Neuronal stem cell (in vitro differentiated cells): ENCODE measurements around the gene NADK2.
A peak's percentile ranks its signal among the peaks of the same experiment; 100 is the strongest.

Experiments
- DNase-seq: peaks from one replicate; pipeline ENCODE4 v3.0.0-alpha.2; 2013; ENCODE audit warnings: low spot score
- H2AFZ ChIP-seq: one replicate; pipeline ENCODE4 v1.6.1; 2013; ENCODE audit warnings: mild to moderate bottlenecking, low read length, inconsistent platforms
- H2AK5ac ChIP-seq: 2 replicates; pipeline ENCODE4 v1.6.1; 2013; ENCODE audit warnings: low read depth, mild to moderate bottlenecking, inconsistent platforms, low read length, moderate library complexity, mixed read lengths
- H2BK120ac ChIP-seq: 2 replicates; pipeline ENCODE4 v1.6.1; 2013; ENCODE audit warnings: low read depth, mild to moderate bottlenecking, inconsistent platforms, low read length, moderate library complexity, mixed read lengths
- H2BK12ac ChIP-seq: one replicate; pipeline ENCODE4 v1.6.1; 2013; ENCODE audit warnings: low read length, inconsistent platforms
- H2BK15ac ChIP-seq: 2 replicates; pipeline ENCODE4 v1.6.1; 2013; ENCODE audit warnings: mild to moderate bottlenecking, low read length, inconsistent platforms, mixed read lengths
- H2BK5ac ChIP-seq: one replicate; pipeline ENCODE4 v1.6.1; 2013; ENCODE audit warnings: inconsistent platforms, mild to moderate bottlenecking, low read length, moderate library complexity
- H3K14ac ChIP-seq: one replicate; pipeline ENCODE4 v1.6.1; 2013; ENCODE audit warnings: low read length, inconsistent platforms
- H3K18ac ChIP-seq: 2 replicates; pipeline ENCODE4 v1.6.1; 2013; ENCODE audit warnings: low read length, inconsistent platforms
- H3K23ac ChIP-seq: 2 replicates; pipeline ENCODE4 v1.6.1; 2013; ENCODE audit warnings: low read depth, mild to moderate bottlenecking, mixed read lengths, low read length, inconsistent platforms; ENCODE audit not compliant: poor library complexity
- H3K27ac ChIP-seq: replicated peaks from 3 replicates; pipeline ENCODE4 v1.5.1; 2013; ENCODE audit warnings: low read length, inconsistent platforms
- H3K27me3 ChIP-seq, 3 experiments: 2 replicates each; pipeline ENCODE4 v1.6.1; 2013; ENCODE audit warnings: low read length in 3 of 3, mild to moderate bottlenecking in 2 of 3, inconsistent platforms in 1 of 3, low read depth in 1 of 3, mixed read lengths in 1 of 3, moderate library complexity in 1 of 3; ENCODE audit not compliant: control insufficient read depth in 3 of 3, insufficient read depth in 3 of 3
- H3K36me3 ChIP-seq, 2 donors: replicated peaks in 1 of 2; 2 replicates each; pipeline ENCODE4 v1.6.1; 2013; ENCODE audit warnings: low read length in 2 of 2; ENCODE audit not compliant: control insufficient read depth in 2 of 2, insufficient read depth in 2 of 2
- H3K4ac ChIP-seq: 2 replicates; pipeline ENCODE4 v1.6.1; 2013; ENCODE audit warnings: inconsistent platforms, mild to moderate bottlenecking, low read length, moderate library complexity
- H3K4me1 ChIP-seq, 2 donors: 1 replicate in 1 of 2; 2 replicates in 1 of 2; pipeline ENCODE4 v1.6.1; 2013; ENCODE audit warnings: low read length in 2 of 2, low read depth in 1 of 2; ENCODE audit not compliant: control insufficient read depth in 2 of 2, insufficient read depth in 1 of 2
- H3K4me2 ChIP-seq: one replicate; pipeline ENCODE4 v1.6.1; 2013; ENCODE audit warnings: mild to moderate bottlenecking, low read length, inconsistent platforms; ENCODE audit not compliant: insufficient read depth, poor library complexity, severe bottlenecking
- H3K4me3 ChIP-seq, 2 donors: 2 replicates each; pipeline ENCODE4 v1.5.1; 2013; ENCODE audit warnings: low read length in 2 of 2, mild to moderate bottlenecking in 2 of 2, inconsistent platforms in 1 of 2, moderate library complexity in 1 of 2
- H3K79me1 ChIP-seq: one replicate; pipeline ENCODE4 v1.6.1; 2013; ENCODE audit warnings: low read depth, mild to moderate bottlenecking, inconsistent platforms, low read length, moderate library complexity
- H3K9ac ChIP-seq: one replicate; pipeline ENCODE4 v1.6.1; 2013; ENCODE audit warnings: mild to moderate bottlenecking, low read depth, low read length, inconsistent platforms; ENCODE audit not compliant: poor library complexity
- H3K9me3 ChIP-seq, 2 donors: replicated peaks in 1 of 2; 2 replicates each; pipeline versions ENCODE3 to v1.6.1; 2013; ENCODE audit warnings: low read length in 2 of 2, mild to moderate bottlenecking in 2 of 2, inconsistent platforms in 1 of 2, low read depth in 1 of 2, mixed read lengths in 1 of 2, moderate library complexity in 1 of 2; ENCODE audit not compliant: control insufficient read depth in 2 of 2, insufficient read depth in 1 of 2
- H4K8ac ChIP-seq: one replicate; pipeline ENCODE4 v1.6.1; 2013; ENCODE audit warnings: low read depth, mild to moderate bottlenecking, inconsistent platforms, low read length, moderate library complexity
- H4K91ac ChIP-seq: one replicate; pipeline ENCODE4 v1.6.1; 2013; ENCODE audit warnings: low read length, low read depth, mild to moderate bottlenecking, inconsistent platforms; ENCODE audit not compliant: poor library complexity
- WGBS, 2 donors: extraction: QIAGEN DNeasy Blood & Tissue Kit; methylation state at CpG; one replicate each; pipeline ENCODE4 v1.1.7; 2013; ENCODE audit warnings: missing lambda C conversion rate in 2 of 2, mixed read lengths in 1 of 2; ENCODE audit not compliant: insufficient read length in 2 of 2, insufficient replicate concordance in 1 of 2; ENCODE audit errors: extremely low coverage in 2 of 2; 5-methylcytosine and 5-hydroxymethylcytosine counted together

NADK2 gene

DNA sequence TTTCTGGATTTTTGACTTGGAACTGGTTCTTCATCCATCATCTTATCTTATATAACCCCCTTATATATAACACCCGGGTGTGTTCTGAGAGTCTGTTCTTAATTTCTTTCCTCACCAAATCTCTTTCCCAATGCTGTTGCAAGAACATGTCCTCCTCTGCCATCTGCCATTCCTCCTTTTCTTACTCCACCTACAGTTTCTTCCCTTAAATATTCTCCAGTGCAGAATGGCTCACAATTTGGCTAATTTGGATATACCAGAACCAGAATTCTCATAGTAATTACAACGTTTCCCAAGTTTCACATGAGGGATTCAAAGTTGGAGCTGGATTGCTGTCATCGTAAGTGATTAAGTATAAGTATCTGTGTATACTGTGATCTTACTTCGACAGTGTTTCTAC, 61.8 kb downstream of the NADK2 start:
- no peaks in the 10 kb centered on the region for H3K79me1 ChIP-seq
- H4K91ac ChIP-seq, result no peak overlapping the region
- no peaks in the 10 kb centered on the region for H3K9me3 ChIP-seq
- H3K27me3 ChIP-seq, result no peaks in the 10 kb centered on the region
- no peak overlapping the region for H2BK15ac ChIP-seq
- no peak overlapping the region for H3K23ac ChIP-seq
- H3K4me2 ChIP-seq, result no peak overlapping the region
- no peak overlapping the region for H2BK12ac ChIP-seq
- peaks cover 0 to 4% of the 10 kb centered on the region in 2 donors for H3K4me1 ChIP-seq
- no peak overlapping the region for H3K4ac ChIP-seq
- no peak overlapping the region for H3K9ac ChIP-seq
- H2AFZ ChIP-seq, result no peak overlapping the region
- DNase-seq, result no peak
- no peak overlapping the region for H2AK5ac ChIP-seq
- no CpG with 5 or more reads among the region's 4 CpGs for WGBS, 2 donors
- H3K27ac ChIP-seq, result no peak overlapping the region
- no peak overlapping the region for H2BK120ac ChIP-seq
- peaks cover 6 to 91% of the 10 kb centered on the region in 2 donors for H3K36me3 ChIP-seq
- no peak overlapping the region for H3K18ac ChIP-seq
- no peak overlapping the region for H3K4me3 ChIP-seq
- H4K8ac ChIP-seq, result no peak overlapping the region
- no peak overlapping the region for H3K14ac ChIP-seq
- H2BK5ac ChIP-seq, result no peak overlapping the region

DNA sequence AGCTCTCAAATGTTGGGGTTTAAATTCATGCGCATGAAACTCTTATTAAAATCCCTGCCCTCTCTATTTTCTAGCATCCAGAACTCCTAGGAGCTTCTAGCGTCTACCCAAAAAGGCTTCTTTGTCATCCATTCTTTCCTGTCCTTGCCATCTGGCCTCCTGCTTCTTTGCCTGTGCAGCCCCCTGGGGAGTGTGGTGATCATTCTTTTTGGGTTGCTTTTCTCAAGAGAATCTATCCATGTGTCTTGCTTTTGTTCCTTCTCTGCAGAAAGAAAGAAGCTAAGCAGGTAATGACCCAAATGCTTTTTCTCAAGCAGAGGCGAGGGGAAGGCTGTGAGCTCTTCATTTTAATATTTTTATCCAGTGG, 63.2 kb downstream of the NADK2 start:
- Histone ChIP-seq H2BK5ac (no peak overlapping the region), H2AK5ac (no peak overlapping the region), H4K8ac (no peak overlapping the region), H3K9ac (no peak overlapping the region), H2BK12ac (no peak overlapping the region), H4K91ac (no peak overlapping the region), H3K4ac (no peak overlapping the region), H3K4me3 (no peak overlapping the region), H3K23ac (no peak overlapping the region), H2BK120ac (no peak overlapping the region), H2AFZ (no peak overlapping the region), H3K27ac (peak overlapping the region; percentile 49), H3K27me3 (no peaks in the 10 kb centered on the region), H2BK15ac (no peak overlapping the region), H3K4me1 (peaks cover 0 to 4% of the 10 kb centered on the region in 2 donors), H3K4me2 (no peak overlapping the region), H3K18ac (no peak overlapping the region), H3K36me3 (peaks cover 10 to 99% of the 10 kb centered on the region in 2 donors), H3K9me3 (no peaks in the 10 kb centered on the region), H3K79me1 (no peaks in the 10 kb centered on the region), H3K14ac (no peak overlapping the region)
- no CpG with 5 or more reads among the region's 3 CpGs for WGBS, 2 donors
- peak; percentile 26 for DNase-seq

GRCh38 chr5:36177715-36178523, 63.8 kb downstream of the NADK2 start:
- Histone ChIP-seq H3K27ac (peak overlapping the region; percentile 49), H3K4ac (no peak overlapping the region), H3K18ac (no peak overlapping the region), H2BK5ac (no peak overlapping the region), H2AK5ac (no peak overlapping the region), H3K4me3 (no peak overlapping the region), H3K27me3 (no peaks in the 10 kb centered on the region), H4K91ac (no peak overlapping the region), H3K23ac (no peak overlapping the region), H4K8ac (no peak overlapping the region), H2BK15ac (no peak overlapping the region), H3K36me3 (peaks cover 12 to 100% of the 10 kb centered on the region in 2 donors), H2BK12ac (no peak overlapping the region), H3K79me1 (no peaks in the 10 kb centered on the region), H3K14ac (no peak overlapping the region), H3K9ac (no peak overlapping the region), H3K9me3 (no peaks in the 10 kb centered on the region), H3K4me1 (peaks cover 0 to 4% of the 10 kb centered on the region in 2 donors), H2BK120ac (no peak overlapping the region), H2AFZ (no peak overlapping the region), H3K4me2 (no peak overlapping the region)
- no CpG with 5 or more reads among the region's 2 CpGs for WGBS, 2 donors
- DNase-seq, result peak; percentile 9

DNA sequence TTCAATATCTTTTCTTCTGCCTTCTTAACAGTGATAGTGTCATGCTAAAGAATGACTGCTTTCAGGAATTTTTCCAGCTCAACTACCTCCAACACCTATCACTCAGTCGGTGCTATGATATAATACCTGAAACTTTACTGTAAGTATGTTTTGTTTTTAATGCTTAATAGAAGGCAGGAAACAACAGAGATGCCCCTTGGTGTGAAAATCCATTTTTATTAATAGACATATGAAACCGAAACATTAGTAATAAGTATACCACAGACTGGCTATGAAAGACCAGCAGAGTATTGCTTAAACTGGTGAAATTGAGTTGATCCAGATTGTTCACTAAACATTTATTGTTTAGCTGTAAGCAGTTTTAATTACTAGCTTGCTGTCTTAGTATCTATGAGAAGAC, 64.6 kb downstream of the NADK2 start:
- H3K36me3 ChIP-seq, result peaks cover 12 to 100% of the 10 kb centered on the region in 2 donors
- H2BK5ac ChIP-seq, result no peak overlapping the region
- H2AFZ ChIP-seq, result no peak overlapping the region
- no peak overlapping the region for H2BK12ac ChIP-seq
- H3K79me1 ChIP-seq, result no peaks in the 10 kb centered on the region
- WGBS, 2 donors, result no CpG with 5 or more reads among the region's 2 CpGs
- H3K18ac ChIP-seq, result no peak overlapping the region
- H3K4me3 ChIP-seq, result no peak overlapping the region
- no peak overlapping the region for H2BK15ac ChIP-seq
- H3K4ac ChIP-seq, result no peak overlapping the region
- H3K14ac ChIP-seq, result no peak overlapping the region
- no peak overlapping the region for H4K91ac ChIP-seq
- H3K9me3 ChIP-seq, result no peaks in the 10 kb centered on the region
- peaks cover 0 to 4% of the 10 kb centered on the region in 2 donors for H3K4me1 ChIP-seq
- no peak overlapping the region for H2BK120ac ChIP-seq
- H3K27me3 ChIP-seq, result no peaks in the 10 kb centered on the region
- H3K27ac ChIP-seq, result no peak overlapping the region
- H4K8ac ChIP-seq, result no peak overlapping the region
- DNase-seq, result no peak
- H3K4me2 ChIP-seq, result no peak overlapping the region
- no peak overlapping the region for H2AK5ac ChIP-seq
- no peak overlapping the region for H3K9ac ChIP-seq
- H3K23ac ChIP-seq, result no peak overlapping the region
